AG08395 (cell line): ENCODE results near the gene SLC11A1.

ENCODE experiments used
- DNase-seq: peaks from one replicate; pipeline ENCODE4 v3.0.0; 2012; ENCODE audit warnings: mixed read lengths, low spot score

Gene SLC11A1, protein sequence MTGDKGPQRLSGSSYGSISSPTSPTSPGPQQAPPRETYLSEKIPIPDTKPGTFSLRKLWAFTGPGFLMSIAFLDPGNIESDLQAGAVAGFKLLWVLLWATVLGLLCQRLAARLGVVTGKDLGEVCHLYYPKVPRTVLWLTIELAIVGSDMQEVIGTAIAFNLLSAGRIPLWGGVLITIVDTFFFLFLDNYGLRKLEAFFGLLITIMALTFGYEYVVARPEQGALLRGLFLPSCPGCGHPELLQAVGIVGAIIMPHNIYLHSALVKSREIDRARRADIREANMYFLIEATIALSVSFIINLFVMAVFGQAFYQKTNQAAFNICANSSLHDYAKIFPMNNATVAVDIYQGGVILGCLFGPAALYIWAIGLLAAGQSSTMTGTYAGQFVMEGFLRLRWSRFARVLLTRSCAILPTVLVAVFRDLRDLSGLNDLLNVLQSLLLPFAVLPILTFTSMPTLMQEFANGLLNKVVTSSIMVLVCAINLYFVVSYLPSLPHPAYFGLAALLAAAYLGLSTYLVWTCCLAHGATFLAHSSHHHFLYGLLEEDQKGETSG

DNA sequence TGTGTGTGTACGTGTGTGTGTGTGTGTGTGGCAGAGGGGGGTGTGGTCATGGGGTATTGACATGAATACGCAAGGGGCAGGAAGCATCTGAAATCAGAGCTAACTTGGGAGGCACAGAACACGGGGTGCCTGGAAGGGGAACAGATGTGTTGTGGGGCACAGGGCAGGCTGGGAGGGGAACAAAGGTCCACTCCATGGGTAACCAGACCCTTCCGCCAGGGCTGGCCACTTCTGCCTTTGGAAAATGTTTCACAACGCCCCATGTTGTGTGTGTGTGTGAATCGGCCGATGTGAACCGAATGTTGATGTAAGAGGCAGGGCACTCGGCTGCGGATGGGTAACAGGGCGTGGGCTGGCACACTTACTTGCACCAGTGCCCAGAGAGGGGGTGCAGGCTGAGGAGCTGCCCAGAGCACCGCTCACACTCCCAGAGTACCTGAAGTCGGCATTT lies at the start of gene SLC11A1:
Gene SLC11A1, plus strand, starts transcription at position 358 of the 451 bp plus-strand sequence. CDS start 96 bp downstream, outside the sequence.
- DNase-seq: no peak

DNA sequence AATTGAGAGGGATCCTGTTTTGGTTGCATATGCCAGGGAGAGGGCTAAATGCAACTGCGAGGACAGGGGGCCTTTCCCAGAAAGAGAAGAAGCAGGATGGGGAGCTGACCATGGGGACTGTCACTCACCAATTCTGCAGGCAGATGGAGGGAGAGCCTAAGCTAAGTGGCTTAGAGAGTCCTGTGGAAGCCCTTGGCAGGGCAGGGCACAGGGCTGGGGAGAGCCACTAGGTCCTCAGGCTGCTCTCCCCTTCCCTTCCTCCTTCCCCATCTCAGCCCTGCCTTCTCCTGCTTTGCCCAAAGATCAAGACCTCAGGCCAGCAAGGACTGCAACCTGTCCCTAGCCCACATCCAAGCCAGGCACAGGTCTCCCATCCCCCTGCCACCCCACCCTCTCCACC lies 49.8 kb upstream of the SLC11A1 start:
- no peak for DNase-seq

DNA sequence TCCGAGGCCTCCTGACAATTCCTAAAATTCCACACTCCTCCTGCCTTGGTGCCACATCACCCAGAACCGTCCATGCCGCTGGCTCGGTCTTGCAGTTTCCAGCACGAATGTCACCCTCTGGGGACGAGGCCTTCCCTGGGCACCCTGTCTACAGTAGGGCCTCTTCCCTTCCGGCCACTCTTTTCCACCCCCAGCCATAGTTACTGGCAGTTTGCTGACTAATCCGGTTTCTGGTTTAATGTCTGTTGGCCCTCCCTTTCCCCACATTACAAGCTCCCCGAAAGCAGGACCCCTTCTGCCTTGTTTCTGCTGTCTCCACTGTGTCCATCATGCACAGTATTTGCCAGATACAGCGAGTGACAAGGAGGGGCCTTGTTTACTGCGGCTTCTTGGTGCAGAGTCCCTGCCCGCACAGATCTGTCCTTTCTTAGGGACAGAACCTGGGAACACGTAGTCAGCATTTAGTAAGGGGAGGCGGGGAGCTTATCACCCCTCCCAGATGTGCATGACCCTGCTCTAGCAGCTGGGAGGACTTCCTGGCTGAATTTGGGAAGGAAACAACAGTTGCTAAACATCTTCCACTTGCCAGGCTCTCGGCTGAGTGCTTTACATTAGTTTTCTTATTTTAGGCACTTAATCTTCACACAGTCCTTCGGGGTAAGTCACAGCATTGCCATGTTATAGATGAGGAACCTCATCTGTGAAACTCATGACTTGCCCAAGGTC lies 49.0 kb upstream of the SLC11A1 start:
- no peak for DNase-seq

DNA sequence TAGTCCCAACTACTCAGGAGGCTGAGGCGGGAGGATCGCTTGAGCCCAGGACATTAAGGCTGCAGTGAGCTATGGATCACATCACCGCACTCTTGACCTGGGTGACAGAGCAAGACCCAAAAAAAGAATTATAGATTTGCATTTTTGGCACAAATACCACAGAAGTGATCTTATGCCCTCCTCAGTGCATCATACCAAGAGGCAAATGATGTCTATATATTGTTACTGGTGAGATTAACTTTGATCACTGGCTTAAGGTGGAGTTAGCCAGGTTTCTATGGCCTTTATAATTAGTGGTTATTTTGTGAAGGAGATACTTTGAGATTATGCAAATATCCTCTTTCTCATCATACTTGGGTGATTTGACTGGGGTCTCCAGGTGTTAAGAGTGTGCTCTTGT lies 47.5 kb upstream of the SLC11A1 start:
- no peak for DNase-seq

DNA sequence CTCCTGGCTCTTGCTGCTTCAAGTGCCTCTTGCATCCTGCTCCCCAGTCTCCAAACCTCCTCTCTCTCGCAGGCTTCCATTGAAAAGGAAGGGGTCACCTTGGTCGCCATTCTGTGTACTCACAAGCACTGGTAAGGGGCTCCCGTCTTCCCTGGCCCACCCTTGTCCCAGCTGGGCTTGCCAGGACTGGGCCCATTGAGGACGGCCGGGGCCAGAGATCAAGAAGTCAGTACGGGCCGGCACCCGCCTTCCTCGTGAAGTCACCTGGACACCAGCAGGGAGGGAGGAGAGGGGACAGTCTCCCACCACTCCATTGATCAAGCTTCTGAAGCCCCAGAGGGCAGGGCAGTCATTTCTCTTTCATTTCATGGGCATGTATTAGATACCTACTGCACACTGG lies 41.4 kb upstream of the SLC11A1 start:
- DNase-seq: no peak

DNA sequence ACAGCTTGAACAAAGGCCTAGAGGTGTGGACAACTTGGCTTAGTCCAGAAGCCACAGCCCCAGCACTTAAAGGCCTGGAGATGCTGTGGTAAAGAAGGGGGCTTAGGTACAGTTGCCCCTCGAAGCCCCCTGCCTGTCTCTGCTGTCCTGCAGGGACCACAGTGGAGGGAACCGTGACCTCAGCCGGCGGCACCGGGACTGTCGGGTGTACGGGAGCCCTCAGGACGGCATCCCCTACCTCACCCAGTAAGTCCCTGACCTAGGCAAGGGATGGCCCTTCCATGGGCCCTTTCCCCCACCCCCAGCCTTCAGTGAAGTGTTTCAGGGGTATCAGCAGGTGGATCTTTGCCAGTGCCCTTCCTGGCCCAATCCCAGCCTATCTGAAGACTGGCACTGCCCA lies 40.7 kb upstream of the SLC11A1 start:
- DNase-seq: no peak

DNA sequence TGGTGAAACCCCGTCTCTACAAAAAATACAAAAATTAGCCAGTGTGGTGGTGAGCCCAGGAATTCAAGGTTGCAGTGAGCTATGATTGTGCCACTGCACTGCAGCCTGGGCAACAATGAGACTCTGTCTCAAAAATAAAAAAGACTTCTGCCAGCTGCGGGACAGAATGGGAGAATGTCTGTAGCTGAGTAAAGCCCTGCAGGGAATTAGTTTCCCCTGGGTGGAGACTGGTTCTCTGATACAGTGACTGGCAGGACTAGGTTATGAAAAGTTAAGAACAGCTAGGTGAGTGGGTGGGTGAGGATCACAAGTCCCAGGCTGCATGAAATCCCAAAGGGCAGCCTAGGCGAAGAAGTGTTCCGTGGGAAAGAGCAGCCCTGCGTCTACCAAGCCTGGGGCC lies 39.2 kb upstream of the SLC11A1 start:
- no peak for DNase-seq

DNA sequence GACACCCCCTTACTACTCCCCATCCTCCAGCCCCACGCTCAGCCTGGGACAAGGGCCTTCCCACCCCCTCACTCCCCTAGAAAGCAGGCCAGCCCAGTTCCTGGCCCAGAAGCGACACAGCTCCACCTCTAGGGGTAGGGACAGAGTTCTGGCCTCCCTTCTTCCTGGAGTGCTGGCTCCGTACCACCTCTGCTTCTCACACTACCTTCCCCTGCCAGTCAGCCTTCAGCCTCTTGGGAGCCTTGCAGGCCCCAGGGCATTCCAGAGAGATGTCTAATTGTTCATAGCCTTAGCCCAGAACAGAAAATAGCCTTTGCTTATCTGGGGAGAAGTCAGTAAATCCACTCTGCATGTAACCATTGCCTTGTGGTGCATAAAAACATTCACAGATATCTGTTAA lies 38.5 kb upstream of the SLC11A1 start:
- peak; percentile 68 for DNase-seq

DNA sequence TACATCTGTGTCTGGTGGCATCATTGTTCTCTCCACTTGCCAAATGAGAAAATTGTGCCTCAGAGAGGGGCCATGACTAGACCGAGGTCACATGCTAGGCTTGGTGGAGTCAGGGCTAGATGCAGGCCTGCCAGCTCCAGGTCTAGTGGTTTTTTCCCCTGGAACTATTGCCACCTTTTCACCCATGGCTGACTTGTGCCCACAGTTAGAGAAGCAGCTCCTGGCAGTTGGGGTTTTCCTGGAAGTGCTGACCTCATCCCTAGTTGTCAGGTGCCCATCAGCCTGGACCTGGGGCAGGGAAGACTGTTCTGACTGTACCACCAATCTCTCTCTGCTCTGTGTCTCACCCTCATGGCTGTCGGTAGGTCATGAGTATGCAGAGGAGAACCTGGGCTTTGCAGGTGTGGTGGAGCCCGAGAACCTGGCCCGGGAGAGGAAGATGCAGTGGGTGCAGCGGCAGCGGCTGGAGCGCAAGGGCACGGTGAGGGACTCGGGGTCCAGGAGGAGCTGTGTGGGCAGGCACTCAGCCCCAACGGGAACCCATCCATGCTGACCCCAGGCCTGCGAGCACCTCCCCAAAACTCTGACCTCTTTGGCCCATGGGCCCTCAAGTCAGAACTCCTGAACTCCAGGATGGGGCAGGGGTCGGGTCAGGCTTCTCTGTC lies 37.9 kb upstream of the SLC11A1 start:
- DNase-seq: no peak

DNA sequence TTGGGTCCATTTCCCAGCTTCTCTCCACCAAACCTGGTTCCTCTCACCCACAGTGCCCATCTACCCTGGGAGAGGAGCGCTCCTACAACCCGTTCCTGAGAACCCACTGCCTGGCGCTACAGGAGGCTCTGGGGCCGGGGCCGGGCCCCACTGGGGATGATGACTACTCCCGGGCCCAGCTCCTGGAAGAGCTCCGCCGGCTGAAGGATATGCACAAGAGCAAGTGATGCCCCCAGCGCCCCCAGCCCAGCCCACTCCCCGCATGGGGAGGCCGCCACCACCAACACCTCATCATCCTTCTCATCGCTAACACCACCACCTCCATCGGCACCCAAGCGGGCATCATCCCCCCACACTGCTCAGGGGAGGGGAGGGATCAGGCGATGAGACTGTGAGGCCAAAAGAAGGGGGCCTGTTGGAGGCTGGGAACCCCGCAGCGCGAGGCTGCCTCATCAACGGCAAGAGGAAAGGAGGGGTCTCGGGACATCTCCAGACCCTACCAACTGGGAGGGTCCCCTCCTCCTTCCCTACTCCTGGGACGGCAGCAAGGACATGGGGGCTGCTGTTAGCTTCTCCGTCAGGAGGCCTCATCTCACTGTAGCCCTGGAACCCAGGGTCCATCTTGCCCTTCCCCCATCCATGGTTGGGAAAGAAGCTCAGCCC lies 37.2 kb upstream of the SLC11A1 start:
- DNase-seq: no peak

DNA sequence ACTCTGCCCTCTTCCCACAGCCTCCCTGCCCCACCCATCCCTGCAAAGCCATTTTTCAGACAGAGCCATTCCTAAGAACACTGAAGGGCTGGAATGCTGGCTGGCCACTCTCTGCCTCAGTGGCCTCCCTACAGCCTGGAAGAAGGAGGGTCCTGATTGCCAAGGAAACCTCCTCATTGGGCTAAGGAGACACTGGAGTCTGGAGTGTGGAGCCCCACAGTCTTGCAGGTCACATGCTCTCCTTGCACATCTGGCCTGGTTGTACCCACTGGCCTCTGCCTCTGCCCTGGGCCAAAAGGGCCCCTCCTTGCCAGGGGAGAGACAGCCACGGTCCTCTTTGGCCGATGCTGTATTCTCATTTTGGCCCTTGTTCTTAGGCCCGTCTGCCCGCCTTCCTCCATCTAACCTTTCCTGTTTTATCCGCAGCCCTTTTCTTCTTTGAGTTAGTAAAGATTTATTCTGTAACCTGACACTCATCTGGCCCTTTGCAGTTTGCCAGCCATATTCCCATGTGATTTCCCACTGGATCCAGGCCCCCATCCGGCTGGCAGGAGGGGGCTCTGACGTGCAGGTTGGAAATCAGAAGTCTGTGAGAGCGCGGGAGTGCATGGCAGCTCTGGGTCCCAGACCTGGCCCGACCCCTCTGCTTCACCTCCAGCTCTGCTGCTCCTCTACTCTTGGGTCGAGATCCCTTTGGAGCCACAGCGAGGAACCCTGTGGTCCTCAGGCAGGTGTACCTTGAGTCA lies 36.4 kb upstream of the SLC11A1 start:
- no peak for DNase-seq

DNA sequence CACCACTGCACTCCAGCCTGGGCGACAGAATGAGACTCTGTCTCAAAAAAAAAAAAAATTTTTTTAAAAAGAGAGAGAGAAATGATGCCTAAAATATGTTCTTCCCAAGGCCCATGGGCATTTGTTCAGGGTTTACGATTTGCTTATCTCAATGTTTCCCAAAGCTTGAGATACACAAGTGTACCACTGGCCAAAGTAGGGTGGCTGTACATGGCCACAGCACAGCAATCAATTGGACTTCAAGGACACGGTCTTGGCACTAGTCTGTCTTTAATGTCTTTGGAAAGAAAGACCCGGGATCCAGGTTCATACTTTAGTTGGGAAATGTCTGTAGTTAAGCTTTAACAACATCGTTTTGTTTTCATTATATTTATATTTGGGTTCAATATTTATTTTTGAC lies 34.9 kb upstream of the SLC11A1 start:
- no peak for DNase-seq

DNA sequence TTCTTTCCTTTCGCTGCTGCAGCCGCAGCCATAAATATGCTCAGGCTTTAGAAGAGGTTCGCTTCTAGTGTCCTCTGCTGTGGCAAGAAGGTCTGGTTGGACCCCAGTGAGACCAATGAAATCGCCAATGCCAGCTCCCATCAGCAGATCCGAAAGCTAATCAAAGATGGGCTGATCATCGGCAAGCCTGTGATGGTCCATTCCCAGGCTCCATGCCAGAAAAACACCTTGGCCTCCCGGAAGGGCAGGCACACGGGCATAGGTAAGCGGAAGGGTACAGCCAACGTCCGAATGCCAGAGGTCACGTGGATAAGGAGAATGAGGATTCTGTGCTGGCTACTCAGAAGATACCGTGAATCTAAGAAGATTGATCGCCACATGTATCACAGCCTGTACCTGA lies 28.0 kb upstream of the SLC11A1 start:
- no peak for DNase-seq

DNA sequence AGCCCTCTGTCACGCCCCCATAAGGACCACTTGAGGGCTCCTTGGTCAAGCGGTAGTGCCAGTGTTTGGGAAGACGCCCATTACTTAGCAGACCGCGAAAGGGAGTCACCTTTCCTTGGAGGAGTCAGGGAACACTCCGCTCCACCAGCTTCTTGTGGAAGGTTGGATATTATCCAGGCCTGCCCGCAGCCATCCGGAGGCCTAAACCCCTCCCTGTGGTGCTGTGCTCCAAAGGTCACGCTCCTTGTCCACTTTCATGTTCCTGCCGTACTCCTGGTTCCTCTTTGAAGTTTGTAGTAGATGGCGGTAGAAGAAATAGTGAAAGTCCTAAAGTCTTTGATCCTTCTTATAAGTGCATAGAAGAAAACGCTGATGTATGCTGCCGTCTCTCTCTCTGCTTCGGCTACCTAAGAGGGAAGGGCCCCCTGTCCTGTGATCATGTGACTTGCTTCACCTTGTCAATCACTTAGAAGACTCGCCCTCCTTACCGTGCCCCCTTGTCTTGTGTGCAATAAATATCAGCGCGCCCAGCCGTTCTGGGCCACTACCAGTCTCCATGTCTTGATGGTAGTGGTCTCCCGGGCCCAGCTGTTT lies 27.1 kb upstream of the SLC11A1 start:
- no peak for DNase-seq

DNA sequence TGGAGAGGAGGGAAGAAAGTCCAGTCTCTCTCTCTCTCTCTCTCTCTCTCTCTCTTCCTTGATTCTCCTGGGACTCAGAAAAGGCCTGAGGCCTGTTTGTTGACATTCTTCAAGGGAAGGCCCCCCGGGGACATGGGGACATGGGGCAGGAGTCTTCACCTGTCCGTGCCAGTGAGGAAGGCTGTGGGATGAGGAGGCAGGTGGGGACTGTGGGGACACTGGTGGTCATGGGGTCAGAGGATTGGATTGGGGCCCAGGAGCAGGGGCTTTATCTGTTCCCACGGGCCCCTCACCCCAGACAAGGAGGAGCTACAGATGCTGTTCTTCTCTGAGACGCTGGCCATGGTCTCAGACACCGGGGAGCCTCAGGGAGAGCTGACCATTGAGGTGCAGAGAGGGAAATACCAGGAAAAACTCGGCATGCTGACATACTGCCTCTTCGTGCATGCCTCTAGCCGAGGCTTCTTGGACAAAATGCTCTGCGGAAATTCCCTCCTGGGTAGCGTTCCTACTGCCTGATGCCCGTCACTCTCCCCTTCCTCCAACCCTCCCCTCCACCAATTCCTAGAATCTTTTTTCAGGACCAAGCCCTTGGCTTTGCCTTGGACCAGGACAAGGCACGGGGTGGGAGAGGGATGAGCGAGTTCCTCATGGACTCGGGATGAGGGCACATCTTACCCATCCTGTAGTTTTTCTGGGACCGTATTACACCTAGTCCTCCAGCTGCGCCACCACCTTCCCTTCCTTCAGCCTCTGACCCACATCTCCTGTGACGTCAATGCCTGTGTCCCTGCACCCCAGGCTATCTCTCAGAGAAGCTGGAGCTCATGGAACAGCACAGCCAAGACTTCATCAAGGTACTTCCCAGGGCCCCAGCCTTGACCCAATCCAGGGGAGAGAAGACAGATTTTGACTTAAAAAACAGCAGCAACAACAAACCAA lies 24.6 kb upstream of the SLC11A1 start:
- no peak for DNase-seq

DNA sequence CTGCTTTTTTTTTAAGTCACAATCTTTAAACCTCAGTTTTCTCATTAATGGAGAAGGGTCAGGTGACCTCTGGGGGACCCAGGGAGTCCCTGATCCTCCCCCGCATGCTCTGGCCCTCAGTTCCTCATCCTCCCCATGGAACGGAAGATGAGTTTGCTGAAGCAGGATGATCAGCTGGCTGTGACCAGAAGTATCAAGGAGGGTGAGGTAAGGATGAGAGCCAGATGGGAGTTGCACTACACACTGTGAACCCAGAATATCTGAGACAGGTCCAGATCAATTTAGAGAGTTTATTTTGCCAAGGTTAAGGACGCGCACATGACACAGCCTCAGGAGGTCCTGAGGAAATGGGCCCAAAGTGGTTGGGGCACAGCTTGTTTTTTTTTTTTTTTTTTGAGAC lies 21.6 kb upstream of the SLC11A1 start:
- DNase-seq: no peak

DNA sequence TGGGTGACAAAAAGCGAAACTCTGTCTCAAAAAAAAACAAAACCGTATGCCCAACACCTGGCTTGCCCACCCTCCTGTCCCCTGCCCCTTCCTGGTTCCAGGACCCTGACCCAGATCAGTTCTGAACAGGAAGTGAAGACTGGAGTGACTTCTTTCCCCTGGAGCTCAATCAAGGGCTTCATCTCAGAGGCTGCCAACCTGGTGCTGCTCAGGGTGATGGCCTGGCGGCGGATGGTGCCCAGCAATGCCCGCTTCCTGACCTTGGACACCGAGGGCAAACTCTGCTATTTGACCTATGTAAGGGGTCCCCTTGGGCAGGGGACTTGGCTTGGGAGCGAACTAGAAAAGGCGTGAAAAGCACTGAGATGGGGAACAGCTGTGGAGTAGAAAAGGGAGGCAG lies 19.5 kb upstream of the SLC11A1 start:
- no peak for DNase-seq

DNA sequence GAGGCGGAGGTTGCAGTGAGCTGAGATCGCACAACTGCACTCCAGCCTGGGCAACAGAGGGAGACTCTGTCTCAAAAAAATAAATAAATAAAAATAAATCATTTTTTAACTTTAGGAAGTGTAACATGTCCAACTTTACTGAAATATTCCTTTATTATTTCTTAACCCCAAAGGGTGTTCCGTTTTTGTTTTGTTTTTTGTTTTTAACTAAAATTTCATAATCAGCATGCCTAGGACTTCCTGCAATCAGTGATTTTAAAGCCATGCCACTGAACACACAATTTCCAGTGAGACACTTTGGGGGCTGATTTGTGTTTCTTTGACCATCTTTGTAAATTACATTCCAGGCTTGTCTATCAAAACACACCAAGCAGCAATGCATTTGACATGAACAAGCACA lies 18.3 kb upstream of the SLC11A1 start:
- DNase-seq: no peak

DNA sequence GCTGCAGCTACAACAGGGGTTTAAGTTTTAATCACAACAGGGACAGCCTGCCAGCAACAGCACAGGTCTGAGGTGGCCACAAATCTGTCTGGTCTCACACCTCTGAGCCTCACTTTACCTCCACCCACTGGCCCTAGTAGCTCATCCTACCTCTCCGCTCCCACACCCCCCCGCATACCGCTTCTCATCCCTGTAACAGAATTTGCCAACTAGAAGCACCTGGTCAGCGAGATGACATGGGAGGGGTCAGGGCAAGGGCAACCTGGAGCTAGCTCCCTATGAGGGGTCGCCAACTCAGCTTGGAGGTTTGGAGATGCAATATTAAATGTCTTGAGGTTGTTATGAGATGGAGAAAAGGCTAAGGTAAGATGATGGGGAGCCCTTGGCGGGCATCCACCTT lies 17.9 kb upstream of the SLC11A1 start:
- no peak for DNase-seq
